Activated CD4-positive, CD25-positive, alpha-beta regulatory T cell treated with anti-CD3 and anti-CD28 coated beads, Interleukin-2, amount 50 U/mL, for 72 hours (primary cell): ENCODE data around the gene SHCBP1L.
"Not testable (repeated sequence)": the region's sequence is repeated elsewhere in the genome, so short reads cannot be mapped to it uniquely, and the experiment has no call there.

Source experiments
- DNase-seq: peaks from one replicate; pipeline ENCODE4 v3.0.0; 2021

Gene SHCBP1L

DNA sequence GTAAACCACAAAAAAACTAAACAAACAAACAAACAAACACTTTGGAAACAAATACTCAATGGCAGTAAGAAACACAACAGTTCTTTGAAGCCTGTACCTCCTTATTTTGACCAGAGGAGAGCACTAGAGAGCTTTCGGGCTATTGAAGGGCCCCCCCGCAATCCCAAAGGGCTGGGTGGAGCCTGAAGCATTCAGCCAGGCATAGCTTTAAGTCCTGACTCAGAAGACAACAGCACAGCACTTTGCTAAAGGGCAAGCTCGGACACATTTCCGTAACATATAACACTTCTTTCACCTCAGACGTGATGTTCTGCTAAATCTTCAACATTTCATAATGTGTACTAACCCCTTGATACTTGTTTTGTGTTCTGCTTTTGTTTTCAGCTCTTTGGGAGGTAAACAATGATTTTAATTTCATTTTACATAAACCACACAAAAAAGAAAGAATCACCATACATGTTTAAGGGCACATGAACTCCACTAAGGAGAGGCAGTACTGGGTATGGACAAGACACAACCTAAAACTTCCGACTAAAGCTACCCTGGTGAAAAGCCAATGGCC lies 9.7 kb upstream of the SHCBP1L start:
- no peak for DNase-seq

DNA sequence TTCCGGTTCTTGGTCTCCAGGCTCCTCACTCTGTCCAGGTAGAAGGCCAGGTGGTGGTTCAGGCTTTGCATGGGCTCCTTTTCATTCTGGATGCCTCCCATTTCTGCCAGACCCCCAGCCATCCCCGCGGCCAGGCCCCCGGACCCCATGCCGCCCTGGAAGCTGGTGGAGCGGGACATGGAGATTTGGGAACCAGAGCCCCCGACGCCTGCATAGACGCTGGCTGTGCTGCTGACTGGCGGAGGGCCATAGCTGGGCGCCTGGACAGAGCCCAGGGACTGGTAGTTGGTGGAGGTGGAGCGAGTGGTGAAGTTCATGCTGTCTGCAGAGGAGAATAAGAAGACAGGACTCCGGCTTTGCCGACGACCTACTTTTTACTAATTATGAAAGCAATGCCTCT lies 7.1 kb upstream of the SHCBP1L start:
- no peak for DNase-seq

DNA sequence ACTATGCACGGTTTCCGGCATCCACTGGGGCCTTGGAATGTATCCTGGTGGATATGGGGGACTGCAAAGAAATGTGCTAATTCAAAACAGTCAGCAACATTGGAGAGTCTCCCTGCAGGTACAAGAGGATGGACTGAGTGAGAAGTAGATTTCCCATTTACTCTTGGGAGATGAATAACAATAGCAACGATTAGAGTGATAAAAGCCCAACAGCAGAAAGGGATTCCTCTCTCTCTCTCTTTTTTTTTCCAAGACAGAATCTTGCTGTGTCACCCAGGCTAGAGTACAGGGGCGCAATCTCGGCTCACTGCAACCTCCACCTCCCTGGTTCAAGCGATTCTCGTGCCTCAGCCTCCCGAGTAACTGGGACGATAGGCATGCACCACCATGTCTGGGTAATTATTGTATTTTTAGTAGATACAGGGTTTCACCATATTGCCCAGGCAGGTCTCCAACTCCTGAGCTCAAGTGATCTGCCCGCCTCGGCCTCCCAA lies 5.0 kb upstream of the SHCBP1L start:
- DNase-seq, result no peak

DNA sequence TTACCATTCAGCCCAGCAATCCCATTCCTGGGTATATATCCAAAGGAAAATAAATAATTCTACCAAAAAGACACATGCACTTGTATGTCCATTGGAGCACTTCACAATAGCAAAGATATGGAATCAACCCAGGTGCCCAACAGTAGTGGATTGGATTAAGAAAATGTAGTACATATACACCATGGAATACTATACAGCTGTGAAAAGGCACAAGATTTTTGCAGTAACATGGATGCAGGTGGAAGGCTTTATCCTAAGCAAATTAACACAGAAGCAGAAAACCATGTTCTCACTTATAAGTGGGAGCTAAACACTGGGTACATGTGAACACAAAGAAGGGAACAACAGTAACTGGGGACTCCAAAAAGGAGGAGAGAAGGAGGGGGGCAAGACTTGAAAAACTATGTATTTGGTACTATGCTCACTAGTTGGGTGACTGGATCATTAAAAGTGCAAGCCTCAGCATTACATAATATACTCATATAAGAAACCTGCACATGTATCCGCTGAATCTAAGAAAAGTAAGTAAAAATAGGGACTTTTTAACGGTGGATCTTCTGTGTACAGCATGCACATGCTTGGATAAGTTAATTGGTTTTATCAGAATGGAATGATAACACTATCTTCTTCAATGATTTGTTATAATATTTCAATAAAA lies 3.9 kb upstream of the SHCBP1L start:
- DNase-seq, result no peak

DNA sequence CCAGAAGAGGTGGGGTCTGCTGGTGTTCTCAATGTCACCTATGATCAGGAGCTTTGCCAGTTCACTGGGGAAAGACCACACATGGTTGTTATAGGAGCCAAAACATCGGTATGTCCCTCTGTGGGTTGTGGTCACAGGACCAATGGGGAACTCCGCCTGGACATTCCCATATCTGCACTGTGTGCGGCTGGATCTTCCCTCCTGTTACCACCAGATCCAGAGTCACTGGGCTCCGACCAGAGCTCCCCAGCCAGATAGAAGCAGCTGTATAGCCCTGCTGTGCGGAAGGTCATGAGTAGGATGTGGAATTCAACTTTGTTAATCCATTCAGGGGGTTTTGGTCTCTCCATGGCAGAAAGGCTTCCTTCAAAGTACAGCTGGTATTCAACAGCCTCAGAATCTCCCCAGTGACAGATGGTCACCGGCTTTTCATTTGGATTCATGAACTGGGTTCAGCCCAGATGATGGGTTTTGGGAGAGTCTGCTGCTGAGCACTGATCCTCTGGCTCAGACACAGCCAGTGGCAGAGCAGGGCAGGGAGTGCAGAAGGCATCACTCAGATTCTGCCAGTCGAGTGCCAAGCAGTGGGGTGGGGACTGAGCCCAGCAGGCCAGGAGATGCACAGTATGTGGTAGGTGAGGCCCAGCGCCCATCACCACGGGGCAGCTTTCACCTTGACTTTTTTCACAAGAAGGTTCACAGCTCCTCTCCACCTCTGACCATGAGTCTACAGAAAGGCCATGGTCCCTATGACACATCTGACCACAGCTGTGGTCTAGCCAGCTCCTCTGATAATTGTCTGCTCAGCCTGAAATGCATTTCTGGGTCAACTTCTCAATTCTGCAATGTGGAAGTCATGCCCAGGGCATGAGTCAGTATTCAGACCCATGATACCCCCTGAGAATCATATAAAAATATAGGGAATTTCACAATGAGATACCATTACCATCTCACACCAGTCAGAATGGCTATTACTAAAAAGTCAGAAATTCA lies 2.9 kb upstream of the SHCBP1L start:
- no peak for DNase-seq

DNA sequence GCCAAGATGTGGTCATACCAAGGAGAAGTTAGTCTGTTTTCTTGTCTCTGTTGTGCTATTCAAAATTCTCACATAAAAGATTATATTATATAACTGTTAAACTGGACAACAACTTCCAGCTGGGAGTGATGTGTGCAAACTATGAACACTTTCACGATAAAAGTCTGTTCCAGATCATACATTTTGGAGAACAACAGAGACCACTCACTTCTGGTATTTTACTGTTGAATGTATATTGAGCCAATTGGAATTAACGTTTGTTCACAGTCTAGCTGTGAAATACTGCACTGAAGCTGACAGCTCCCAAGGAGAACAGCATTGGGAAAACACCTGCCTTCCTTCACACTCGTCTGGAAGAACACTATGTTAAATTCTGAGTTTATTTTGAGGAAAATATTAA lies 860 bp upstream of the SHCBP1L start:
- no peak for DNase-seq

DNA sequence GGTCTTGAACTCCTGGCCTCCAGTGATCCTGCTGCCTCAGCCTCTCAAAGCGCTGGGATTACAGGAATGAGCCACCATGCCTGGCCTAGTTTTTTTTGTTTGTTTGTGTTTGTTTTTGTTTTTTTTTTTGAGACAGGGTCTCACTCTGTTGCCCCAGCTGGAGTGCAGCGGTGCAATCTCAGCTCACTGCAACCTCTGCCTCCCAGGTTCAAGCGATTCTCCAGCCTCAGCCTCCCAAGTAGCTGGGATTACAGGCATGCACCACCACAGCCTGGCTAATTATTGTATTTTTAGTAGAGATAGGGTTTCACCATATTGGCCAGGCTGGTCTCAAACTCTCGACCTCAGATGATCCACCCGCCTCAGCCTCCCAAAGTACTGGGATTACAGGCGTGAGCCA lies 9.6 kb downstream of the SHCBP1L start:
- DNase-seq, result not testable (repeated sequence)

DNA sequence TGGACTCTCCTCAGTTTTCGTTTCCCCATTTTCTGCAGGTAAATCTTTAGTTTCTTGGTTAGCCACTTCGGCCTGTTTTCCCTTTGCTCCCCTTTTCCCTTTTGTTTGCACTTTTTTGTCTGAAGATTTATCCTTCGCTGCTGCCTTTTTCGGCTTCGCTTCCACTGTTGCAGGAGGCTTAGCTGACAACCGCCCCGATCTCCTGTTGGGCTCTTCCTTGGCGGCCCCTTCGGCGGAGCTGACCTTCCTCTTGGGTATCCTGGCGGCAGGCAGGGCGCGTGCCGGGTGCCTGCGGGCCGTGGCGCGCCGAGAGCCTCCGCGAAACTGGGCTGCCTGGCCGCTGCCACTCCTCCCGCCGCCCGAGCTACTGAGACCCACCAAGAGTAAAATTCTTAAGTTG lies 10.8 kb downstream of the SHCBP1L start:
- not testable (repeated sequence) for DNase-seq

DNA sequence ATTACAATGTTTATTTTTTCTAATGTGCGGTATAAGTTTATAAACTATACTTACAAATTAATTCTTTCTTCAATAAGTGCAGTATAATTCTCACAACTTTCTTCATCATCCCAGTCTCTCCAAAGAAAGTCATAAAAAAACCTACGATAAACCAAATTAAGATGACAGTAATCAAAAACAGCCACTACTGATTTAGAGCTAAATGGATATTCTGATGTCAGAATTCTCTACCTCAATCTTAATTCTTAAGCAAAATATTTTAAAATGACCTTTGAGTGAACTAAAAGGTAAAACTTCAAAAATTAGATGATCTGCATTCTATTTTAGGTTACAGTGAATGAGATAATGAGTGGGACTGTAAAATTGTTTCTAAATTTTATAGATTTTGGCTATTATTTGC lies 13.6 kb downstream of the SHCBP1L start:
- DNase-seq, result no peak

DNA sequence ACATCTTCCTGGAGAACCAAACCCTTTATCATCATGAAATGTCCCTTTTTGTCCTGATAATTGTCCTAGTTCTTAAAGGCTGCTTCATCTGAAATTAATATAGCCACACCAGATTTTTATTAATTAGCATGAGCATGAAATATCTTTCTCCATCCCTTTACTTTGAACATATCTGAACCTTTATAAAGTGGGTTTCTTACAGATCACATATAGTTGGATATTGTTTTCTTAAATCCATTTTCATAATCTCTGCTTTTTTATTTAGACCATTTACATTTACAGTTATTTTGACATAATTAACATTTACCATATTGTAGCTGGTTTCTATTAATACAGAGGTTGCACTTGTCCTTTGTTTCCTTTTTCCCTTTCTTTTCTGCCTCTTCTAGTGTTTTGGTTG lies 17.2 kb downstream of the SHCBP1L start:
- no peak for DNase-seq

DNA sequence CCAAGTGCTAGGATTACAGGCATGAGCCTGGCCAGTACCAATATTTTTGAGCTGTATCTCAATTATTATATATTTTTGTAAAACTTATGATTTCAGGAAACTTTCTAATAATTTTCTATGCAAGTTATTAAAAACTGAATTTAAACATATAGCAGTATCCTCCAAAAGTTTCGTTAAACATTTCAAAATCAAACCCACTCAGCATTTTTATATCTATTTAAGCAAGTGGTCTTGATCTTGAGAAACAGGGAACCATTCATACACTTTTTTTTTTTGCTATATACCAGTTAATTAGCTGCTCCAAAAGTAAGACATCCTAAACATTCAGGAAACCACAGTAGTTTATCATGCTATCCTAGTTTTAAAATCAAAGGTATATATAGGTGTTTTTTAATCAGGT lies 22.0 kb downstream of the SHCBP1L start:
- no peak for DNase-seq

DNA sequence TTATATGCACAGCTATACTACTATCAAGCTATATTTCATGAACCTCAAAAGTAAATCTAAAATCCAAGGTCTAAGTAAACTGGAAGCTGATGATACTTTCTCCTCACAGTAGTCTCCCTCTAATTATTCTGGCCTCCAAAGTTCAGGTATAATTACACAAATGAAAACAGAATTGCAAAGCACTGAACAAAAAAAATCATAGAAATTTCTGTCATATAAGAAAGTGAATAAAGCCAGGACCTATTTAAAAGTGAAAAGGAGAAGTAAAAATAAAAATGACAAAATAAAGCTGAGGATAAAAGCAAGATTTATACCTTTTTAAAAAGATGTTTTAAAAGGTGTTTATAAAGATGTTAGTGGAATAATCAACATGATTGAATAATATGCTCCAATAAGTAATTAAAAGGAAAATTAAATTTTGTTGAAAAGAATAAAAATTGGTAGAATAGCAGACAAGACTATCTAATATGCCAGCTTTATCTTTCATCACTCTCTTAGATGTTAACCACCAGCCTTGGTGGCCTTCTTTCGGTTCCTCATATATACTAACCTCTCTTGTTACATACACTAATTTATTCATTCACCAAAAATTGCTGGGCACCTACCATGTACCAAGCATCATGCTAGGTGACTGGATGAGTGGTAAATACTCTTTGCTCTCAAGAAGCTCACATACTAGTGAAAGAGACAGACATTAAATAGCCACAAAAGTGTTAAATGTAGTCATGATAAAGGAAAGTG lies 25.1 kb downstream of the SHCBP1L start:
- DNase-seq, result no peak

DNA sequence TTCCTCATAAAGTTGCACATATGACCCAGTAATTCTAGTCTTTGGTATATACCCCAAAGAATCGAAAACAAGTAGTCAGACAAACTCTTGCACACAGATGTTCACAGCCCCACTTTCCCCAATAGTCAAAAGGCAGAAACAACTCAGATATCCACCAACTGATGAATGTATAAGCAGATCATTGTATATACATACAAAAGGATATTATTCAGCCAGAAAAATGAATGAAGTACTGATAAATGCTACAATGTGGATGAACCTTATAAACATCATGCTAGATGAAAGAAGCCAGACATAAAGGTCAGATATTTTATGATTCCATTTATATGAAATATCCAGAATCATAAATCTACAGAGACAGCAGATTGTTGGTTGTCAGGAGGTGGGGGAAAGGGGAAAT lies 27.3 kb downstream of the SHCBP1L start:
- no peak for DNase-seq

DNA sequence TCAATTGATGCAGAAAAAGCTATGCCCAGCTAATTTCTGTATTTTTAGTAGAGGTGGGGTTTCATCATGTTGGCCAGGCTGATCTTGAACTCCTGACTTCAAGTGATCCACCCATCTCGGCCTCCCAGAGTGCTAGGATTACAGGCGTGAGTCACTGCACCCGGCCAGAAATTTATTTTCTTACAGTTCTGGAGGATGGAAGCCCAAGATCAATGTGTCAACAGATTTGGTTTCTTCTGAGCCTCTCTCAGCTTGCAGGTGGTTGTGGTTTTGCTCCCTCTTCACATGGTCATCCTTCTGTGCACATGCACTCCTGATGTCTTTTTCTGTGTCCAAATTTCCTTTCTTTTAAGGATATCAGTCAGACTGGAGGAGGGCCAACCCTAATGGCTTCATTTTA lies 35.6 kb downstream of the SHCBP1L start:
- no peak for DNase-seq

DNA sequence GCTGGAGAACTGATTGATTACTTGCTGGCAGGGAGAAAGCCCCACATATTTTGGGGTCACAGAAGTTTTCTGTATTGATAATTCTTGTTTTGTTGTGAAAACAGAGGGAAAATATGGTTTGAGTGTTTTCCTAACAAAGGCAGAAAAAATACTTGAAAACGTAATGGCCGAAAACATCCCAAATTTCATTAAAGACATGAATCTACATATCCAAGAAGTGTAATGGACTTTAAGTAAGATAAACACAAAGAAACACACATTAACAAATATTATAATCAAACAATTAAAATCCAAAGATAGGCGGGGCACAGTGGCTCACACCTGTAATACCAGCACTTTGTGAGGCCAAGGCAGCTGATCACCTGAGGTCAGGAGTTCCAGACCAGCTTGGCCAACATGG lies 39.6 kb downstream of the SHCBP1L start:
- no peak for DNase-seq

DNA sequence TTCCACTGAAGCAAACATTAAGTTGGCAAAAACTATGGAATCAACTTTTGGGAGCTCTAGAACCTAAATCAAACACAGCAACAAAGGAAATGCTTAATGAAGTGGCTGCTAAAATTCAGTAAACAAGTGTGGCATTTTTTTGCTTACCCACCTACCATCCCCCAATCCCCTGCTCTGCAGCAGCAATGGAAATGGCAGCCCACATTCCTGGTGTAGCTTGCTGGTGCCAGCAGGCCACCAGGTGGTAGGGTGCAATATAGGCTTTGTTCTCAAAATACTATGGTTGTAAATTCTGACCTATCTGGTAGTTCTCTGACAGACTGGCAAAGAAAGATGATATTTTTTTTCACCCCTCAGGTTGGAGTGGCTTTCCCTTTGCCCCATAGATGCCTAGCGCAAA lies 42.8 kb downstream of the SHCBP1L start:
- DNase-seq, result no peak

DNA sequence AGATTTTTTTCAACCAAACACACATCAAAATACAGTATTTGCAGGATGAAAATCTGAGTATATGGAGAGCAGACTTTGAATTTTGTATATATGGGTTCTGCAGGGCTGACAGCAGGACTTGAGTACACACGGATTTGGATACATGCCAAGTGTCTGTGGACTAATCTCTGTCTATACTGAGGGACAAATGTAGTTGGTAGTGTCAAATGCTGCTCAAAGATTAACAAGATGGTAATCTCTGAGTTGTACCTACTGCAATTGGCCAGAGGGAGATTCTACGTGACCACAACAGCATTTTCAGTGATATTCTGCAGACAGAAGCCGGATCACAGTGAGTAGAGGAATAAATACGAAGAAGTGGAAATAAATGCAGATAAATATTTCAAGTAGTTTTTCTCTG lies 43.4 kb downstream of the SHCBP1L start:
- DNase-seq, result no peak

DNA sequence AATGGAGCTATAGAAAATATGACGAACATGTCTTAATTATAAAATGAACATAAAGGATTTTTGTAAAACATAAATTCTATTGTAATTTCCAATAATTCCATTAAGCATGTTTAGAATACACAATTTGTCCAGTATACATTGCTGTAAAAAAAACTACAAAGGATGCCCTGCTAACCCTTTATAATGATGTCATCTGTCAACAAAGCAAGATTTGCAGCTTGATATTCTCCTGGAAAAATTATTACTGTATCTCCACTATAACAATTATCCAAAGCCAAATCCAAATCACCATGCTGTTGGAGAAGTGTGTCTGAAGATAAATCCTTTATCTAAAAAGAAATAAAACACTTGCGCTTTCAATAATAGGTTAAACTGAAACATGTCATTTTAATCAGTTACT lies 47.6 kb downstream of the SHCBP1L start:
- no peak for DNase-seq

DNA sequence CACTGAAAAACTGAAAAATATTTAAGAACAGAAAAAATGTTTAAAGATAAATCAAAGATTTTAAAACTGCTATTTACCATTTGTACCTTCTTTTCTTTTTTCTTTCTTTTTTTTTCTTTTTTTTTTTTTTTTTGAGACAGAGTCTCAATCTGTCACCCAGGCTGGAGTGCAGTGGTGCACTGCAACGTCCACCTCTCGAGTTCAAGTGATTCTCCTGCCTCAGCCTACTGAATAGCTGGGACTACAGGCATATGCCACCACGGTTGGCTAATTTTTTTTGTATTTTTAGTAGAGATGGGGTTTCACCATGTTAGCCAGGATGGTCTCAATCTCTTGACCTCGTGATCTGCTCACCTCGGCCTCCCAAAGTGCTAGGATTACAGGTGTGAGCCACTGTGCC lies 51.0 kb downstream of the SHCBP1L start:
- DNase-seq, result not testable (repeated sequence)

DNA sequence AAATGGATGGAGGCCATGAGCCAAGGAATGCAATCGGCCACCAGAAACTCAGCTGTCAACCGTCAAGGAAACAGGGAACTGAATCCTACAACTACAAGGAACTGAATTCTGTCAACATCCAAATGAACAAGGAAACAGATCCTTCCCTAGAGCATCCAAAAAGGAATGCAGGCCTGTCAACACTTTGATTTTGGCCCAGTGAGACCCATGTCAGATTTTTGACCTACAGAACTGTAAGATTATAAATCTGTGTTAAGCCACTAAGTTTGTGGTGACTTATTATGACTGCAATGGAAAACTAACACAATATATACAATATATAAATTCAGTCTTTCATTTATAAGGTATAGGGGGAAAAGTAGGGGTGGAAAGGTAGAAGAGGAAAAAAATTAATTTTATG lies 55.3 kb downstream of the SHCBP1L start:
- DNase-seq, result no peak

DNA sequence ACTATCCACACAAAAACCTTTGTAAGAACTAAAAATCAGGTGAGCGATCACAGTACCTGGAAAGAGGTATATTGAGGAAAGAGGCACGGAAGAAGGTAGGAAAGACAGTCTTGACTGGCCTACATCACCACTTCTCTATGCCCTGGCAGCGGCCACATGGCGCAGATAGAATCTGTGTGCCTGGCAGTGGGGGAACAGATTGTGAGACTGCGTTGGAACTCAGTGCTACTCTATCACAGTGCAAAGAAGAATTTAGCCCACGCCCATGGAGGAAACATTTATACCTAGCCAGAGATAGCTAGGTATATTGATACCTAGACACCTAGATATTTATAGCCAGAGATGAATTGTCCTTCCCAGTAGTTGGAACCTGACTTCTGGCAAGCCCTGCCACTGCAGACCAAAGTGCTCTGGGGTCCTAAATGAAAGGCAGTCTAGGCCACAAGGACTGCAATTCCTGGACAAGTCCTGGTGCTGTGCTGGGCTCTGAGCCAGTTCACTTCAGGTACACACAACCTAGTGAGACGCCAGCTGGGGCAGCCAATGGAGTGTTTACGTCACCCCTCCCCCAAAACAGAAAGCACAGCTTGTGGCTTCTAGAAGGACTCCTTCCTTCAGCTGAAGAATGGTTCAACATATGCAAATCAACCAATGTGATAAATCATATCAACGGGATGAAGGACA lies 61.9 kb downstream of the SHCBP1L start:
- no peak for DNase-seq

DNA sequence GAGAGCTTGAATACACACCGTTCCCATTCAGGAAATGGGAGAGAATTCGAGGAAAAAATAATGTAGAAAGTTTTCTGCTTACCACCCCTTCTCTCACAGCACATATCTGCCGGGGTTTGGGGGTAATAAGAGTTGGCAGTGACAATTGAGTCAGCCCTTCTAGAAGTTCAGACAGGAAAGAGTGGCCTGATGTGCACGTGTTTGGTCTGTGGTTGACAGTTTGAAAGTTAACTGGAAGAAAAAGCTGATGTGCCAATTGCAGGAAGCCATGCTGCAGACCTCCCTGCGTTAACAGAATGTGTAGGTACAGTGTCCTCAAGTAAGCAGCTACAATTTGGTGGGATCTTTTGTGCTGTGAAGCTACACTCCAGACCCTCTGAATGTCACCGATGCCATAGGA lies 63.0 kb downstream of the SHCBP1L start:
- DNase-seq, result no peak
